K562 (cell line): Measurements from ENCODE around the gene STON1. TPM values are rescaled to one million over a fixed set of nuclear protein-coding genes. Genes with fewer than 3 reads are reported as not detected.
A peak's percentile ranks its signal among the peaks of the same experiment; 100 is the strongest.

Experiments
- ATAC-seq: fragments of 200-7000 bp; cut with Tn5 transposase; 3 replicates; pipeline ENCODE4 v1.9.1; 2020; ENCODE audit warnings: moderate library complexity
- BruUV-seq: library from RNA; stranded (reverse); fragments of 400-500 nt; replicated peaks from 2 replicates; lab custom pipeline; 2021; lab: Mats Ljungman, UMichigan
- CTCF ChIA-PET: fragments of 300-600 bp; formaldehyde crosslinking; extraction: SDS; loops from one replicate; lab custom pipeline; 2021; ENCODE audit warnings: low intra/inter-chr PET ratio; lab: Yijun Ruan, JAX
- POLR2A ChIA-PET: fragments of 300-600, 350-650 bp; sonication (Branson Sonifier 250); formaldehyde crosslinking; extraction: SDS; loops from one replicate; lab custom pipeline; 2021; ENCODE audit warnings: antibody characterized with exemption, inconsistent platforms; lab: Yijun Ruan, JAX
- DNase-seq, 4 experiments: peaks; one replicate each; pipeline versions ENCODE4 v3.0.0 to v3.0.0-alpha.2; 2011 to 2018; ENCODE audit warnings: low spot score in 3 of 4, mixed read lengths in 3 of 4; ENCODE audit errors: extremely low read depth in 1 of 4
- FAIRE-seq: peaks from 2 replicates; lab custom pipeline; 2011; peaks lifted over from hg19 to GRCh38; lab: Jason Lieb, UNC
- H2AFZ ChIP-seq: 2 replicates; pipeline ENCODE4 v1.6.0; 2011; ENCODE audit warnings: low read depth, low read length, control low read depth, inconsistent platforms
- H3K27ac ChIP-seq: fragments of 200-600 bp; 3 replicates; pipeline ENCODE4 v1.8.0; 2011; ENCODE audit warnings: low read depth, mild to moderate bottlenecking, control low read depth, inconsistent platforms, low read length, moderate library complexity, mixed read lengths; ENCODE audit errors: extremely low read depth
- H3K27me3 ChIP-seq, 2 experiments: fragments of 300-600 bp in 1 of 2; 2 replicates in 1 of 2; 3 replicates in 1 of 2; pipeline versions ENCODE4 v1.6.0 to v1.8.0; 2011; ENCODE audit warnings: inconsistent platforms in 2 of 2, low read length in 2 of 2, mild to moderate bottlenecking in 1 of 2, mixed read lengths in 1 of 2, moderate library complexity in 1 of 2; ENCODE audit not compliant: control insufficient read depth in 2 of 2, insufficient read depth in 2 of 2
- H3K36me3 ChIP-seq: fragments of 300-600 bp; 3 replicates; pipeline ENCODE4 v1.8.0; 2011; ENCODE audit warnings: mild to moderate bottlenecking, low read length, inconsistent platforms; ENCODE audit not compliant: control insufficient read depth, insufficient read depth
- H3K4me1 ChIP-seq, 2 experiments: fragments of 200-600 bp in 1 of 2; replicated peaks in 1 of 2; 2 replicates in 1 of 2; 3 replicates in 1 of 2; pipeline versions ENCODE4 v1.5.1 to v1.8.0; 2011; ENCODE audit warnings: inconsistent platforms in 2 of 2, low read length in 2 of 2, mild to moderate bottlenecking in 1 of 2, mixed read lengths in 1 of 2, moderate library complexity in 1 of 2; ENCODE audit not compliant: control insufficient read depth in 2 of 2, insufficient read depth in 2 of 2
- H3K4me2 ChIP-seq: 2 replicates; pipeline ENCODE4 v1.6.1; 2011; ENCODE audit warnings: low read length, control low read depth, inconsistent platforms, mixed read lengths; ENCODE audit not compliant: insufficient read depth
- H3K4me3 ChIP-seq: fragments of 200-600 bp; sonication (generic), shearing (Covaris generic); 2 replicates; pipeline ENCODE4 v1.5.1; 2016; ENCODE audit warnings: control low read depth, inconsistent platforms
- H3K79me2 ChIP-seq: fragments of 200-600 bp; 3 replicates; pipeline ENCODE4 v1.8.0; 2011; ENCODE audit warnings: low read length, inconsistent platforms; ENCODE audit not compliant: control insufficient read depth, insufficient read depth
- H3K9ac ChIP-seq, 2 experiments: 2 replicates each; pipeline versions ENCODE4 v1.6.0 to v1.6.1; 2011; ENCODE audit warnings: low read depth in 2 of 2, low read length in 2 of 2, control low read depth in 1 of 2, inconsistent platforms in 1 of 2, mild to moderate bottlenecking in 1 of 2, mixed read lengths in 1 of 2; ENCODE audit not compliant: insufficient read depth in 1 of 2
- H3K9me1 ChIP-seq: one replicate; pipeline ENCODE4 v1.6.0; 2011; ENCODE audit warnings: inconsistent platforms, mild to moderate bottlenecking, low read length, moderate library complexity; ENCODE audit not compliant: control insufficient read depth, insufficient read depth
- H3K9me3 ChIP-seq: replicated peaks from 2 replicates; pipeline ENCODE4 v1.5.1; 2011; ENCODE audit warnings: low read depth, low read length, inconsistent platforms; ENCODE audit not compliant: control insufficient read depth, insufficient read depth
- H4K20me1 ChIP-seq: replicated peaks from 2 replicates; pipeline ENCODE4 v1.6.1; 2011; ENCODE audit warnings: low read length, inconsistent platforms, mixed read lengths; ENCODE audit not compliant: control insufficient read depth, insufficient read depth
- COPS2 ChIP-seq: fragments of 450-650 bp; conservative IDR thresholded peaks from 2 replicates; pipeline ENCODE4 v1.6.1; 2016; ENCODE audit warnings: mild to moderate bottlenecking, moderate library complexity
- CTCF ChIP-seq, 3 experiments: IDR thresholded peaks in 2 of 3; conservative IDR thresholded peaks in 1 of 3; 2 replicates each; pipeline ENCODE4 v1.5.1; 2011 to 2012; ENCODE audit warnings: low read length in 3 of 3, mild to moderate bottlenecking in 3 of 3, control low read depth in 2 of 3, improper control_type of control experiment in 1 of 3, inconsistent platforms in 1 of 3, low read depth in 1 of 3, mixed read lengths in 1 of 3, moderate library complexity in 1 of 3; ENCODE audit not compliant: insufficient read depth in 2 of 3
- FOXK2 ChIP-seq, 2 experiments: fragments of 450-650 bp; IDR thresholded peaks in 1 of 2; conservative IDR thresholded peaks in 1 of 2; 2 replicates each; pipeline ENCODE4 v1.6.1; 2016; ENCODE audit warnings: low read depth in 2 of 2, mild to moderate bottlenecking in 1 of 2
- IRF2 ChIP-seq: sonication (generic); formaldehyde crosslinking; IDR thresholded peaks from 2 replicates; pipeline ENCODE4 v1.8.1; 2022; ENCODE audit warnings: mild to moderate bottlenecking, missing genetic modification reagents
- NCOR1 ChIP-seq: fragments of 450-650 bp; IDR thresholded peaks from 2 replicates; pipeline ENCODE4 v1.6.1; 2016; ENCODE audit warnings: mild to moderate bottlenecking, moderate library complexity
- NR1H2 ChIP-seq: sonication (generic); formaldehyde crosslinking; IDR thresholded peaks from 2 replicates; pipeline ENCODE4 v1.4.0; 2020; ENCODE audit warnings: mild to moderate bottlenecking, missing genetic modification reagents
- RFX1 ChIP-seq: fragments of 450-650 bp; IDR thresholded peaks from 2 replicates; pipeline ENCODE4 v1.6.1; 2016; ENCODE audit warnings: mild to moderate bottlenecking, moderate library complexity
- SP1 ChIP-seq: sonication (generic); formaldehyde crosslinking; IDR thresholded peaks from 2 replicates; pipeline ENCODE4 v1.8.1; 2022; ENCODE audit warnings: mild to moderate bottlenecking, missing genetic modification reagents
- ZFP91 ChIP-seq: sonication (generic); formaldehyde crosslinking; IDR thresholded peaks from 2 replicates; pipeline ENCODE4 v1.8.0; 2022; ENCODE audit warnings: mild to moderate bottlenecking, missing genetic modification reagents
- ZNF212 ChIP-seq: fragments of 450-650 bp; formaldehyde crosslinking; IDR thresholded peaks from 2 replicates; pipeline ENCODE4 v1.4.0; 2020; ENCODE audit warnings: mild to moderate bottlenecking
- ZNF586 ChIP-seq: fragments of 450-650 bp; formaldehyde crosslinking; conservative IDR thresholded peaks from 2 replicates; pipeline ENCODE4 v1.4.0; 2020; ENCODE audit warnings: mild to moderate bottlenecking, moderate library complexity
- ZNF609 ChIP-seq: sonication (generic); formaldehyde crosslinking; IDR thresholded peaks from 2 replicates; pipeline ENCODE4 v1.8.1; 2023; ENCODE audit warnings: missing genetic modification reagents, mild to moderate bottlenecking, borderline replicate concordance
- WGBS: fragments of 100-300 bp; shearing (Covaris generic); methylation state at CpG from one replicate; pipeline ENCODE4 v1.1.6; 2016; ENCODE audit warnings: low coverage, mixed read lengths; ENCODE audit not compliant: insufficient coverage; ENCODE audit errors: missing lambda C conversion rate; 5-methylcytosine and 5-hydroxymethylcytosine counted together
- in situ Hi-C: fragments of 300-500 bp; cut with MboI; formaldehyde crosslinking; loops from 4 replicates; pipeline ENCODE4 v1.15.0; 2018; ENCODE audit warnings: inconsistent platforms, mixed read lengths
- intact Hi-C: fragments of 100-400 bp; cut with micrococcal nuclease; formaldehyde crosslinking; loops from 2 replicates; pipeline ENCODE4 v1.14.2; 2022
- polyA plus RNA-seq, 8 experiments: library from polyadenylated mRNA; depleted of rRNA in 4 of 8; stranded (reverse) in 5 of 8; unstranded in 3 of 8; fragments of >200 nt; fragmentation: Nextera tagmentation in 2 of 8; fragmentation: Illumina TruSeq in 1 of 8; extraction: Ambion mirVana in 2 of 8; extraction: Trizol in 1 of 8; gene quantifications; 2 replicates each; pipeline versions ENCODE4 v1.2.1 to v1.2.3, GENCODE V29; 2011 to 2014; ENCODE audit warnings: inconsistent platforms in 1 of 8, missing spikeins in 1 of 8
- total RNA-seq, 7 experiments: library from RNA; depleted of rRNA in 6 of 7; stranded (reverse); fragments of >200 nt in 6 of 7; fragmentation: Illumina TruSeq in 2 of 7; extraction: Trizol in 2 of 7; gene quantifications; 2 replicates each; pipeline versions ENCODE4 v1.2.1 to v1.2.3, GENCODE V29; 2011 to 2021; ENCODE audit warnings: low replicate concordance in 1 of 7

STON1 gene
- total and polyA plus RNA-seq, 9 of the 15 experiments (the other 6 are each of a cell fraction or from before 2014, with no cell fraction given), result 0.07 to 1.2 (median 0.55) TPM

- TF ChIP-seq CTCF (IDR thresholded peaks at IDR 0.05 in 2 of 3, conservative IDR thresholded peaks at IDR 0.05 in 1 of 3; ENCODE audit: insufficient read depth in 2 of 3, low read depth in 1 of 3, low read length in 3 of 3) (peak; percentile 45 to 87 (median 71); a peak in 5 of 6 replicates), FOXK2 (conservative IDR thresholded peaks at IDR 0.05 in 1 of 2, IDR thresholded peaks at IDR 0.05 in 1 of 2; ENCODE audit: low read depth in 2 of 2) (peak; percentile 32 to 38; a peak in 1 of 4 replicates)
Observed at GRCh38 chr2:48600204-48600813, 70.4 kb downstream of the STON1 start (continued).

- H3K36me3 ChIP-seq, result no peaks in the 10 kb centered on the region; the same call in 1 of the 3 replicates
- peaks cover 5% of the 10 kb centered on the region for H3K9me3 ChIP-seq
- no peak overlapping the region for H3K4me3 ChIP-seq
- peaks cover 7 to 10% of the 10 kb centered on the region in 2 experiments; a peak in 4 of 5 replicates for H3K4me1 ChIP-seq
- H3K9ac ChIP-seq, result no peak overlapping the region
- ATAC-seq (no peak), DNase-seq (no peak), FAIRE-seq (no peak)
- no peaks in the 10 kb centered on the region for H3K9me1 ChIP-seq
- H4K20me1 ChIP-seq, result no peaks in the 10 kb centered on the region
- no TSS peak for BruUV-seq
- ChIA-PET POLR2A (interaction anchor here (1.0 kb wide), 1 partner anchor 132 kb away, joined by 3 read pairs; no protein-coding TSS in a partner anchor), CTCF (interaction anchor here (0.5 to 1.3 kb wide), 5 partner anchors 125 to 1892 kb away, joined by 3 to 5 read pairs (median 4); no protein-coding TSS in a partner anchor)
- peak overlapping the region; percentile 6; the same call in 1 of the 2 replicates for H2AFZ ChIP-seq
- H3K27me3 ChIP-seq, result no peaks in the 10 kb centered on the region
- H3K4me2 ChIP-seq, result no peak overlapping the region
- intact Hi-C loops, result loop anchor here (1.0 to 10.0 kb wide), 6 partner anchors 22 to 1891 kb away; no protein-coding TSS in a partner anchor
- in situ Hi-C loops, result loop anchor here (25.0 kb wide), 1 partner anchor 1886 kb away; no protein-coding TSS in a partner anchor
- no peaks in the 10 kb centered on the region for H3K79me2 ChIP-seq
- H3K27ac ChIP-seq, result no peak overlapping the region
- 62% methylated on average over 3 of the region's 3 CpGs for WGBS
- TF ChIP-seq NR1H2 (CRISPR knock-in tag) (no peak), ZNF609 (no peak), ZNF586 (CRISPR knock-in tag) (no peak), ZFP91 (CRISPR knock-in tag) (no peak), RFX1 (no peak), NCOR1 (no peak), IRF2 (CRISPR knock-in tag) (no peak), COPS2 (no peak), ZNF212 (CRISPR knock-in tag) (no peak), SP1 (CRISPR knock-in tag) (no peak)
Observed at GRCh38 chr2:48600917-48601316, 71.0 kb downstream of the STON1 start.
